Measurements from ENCODE around the gene SVIP. TPM values are rescaled to one million over a fixed set of nuclear protein-coding genes. Genes with fewer than 3 reads are reported as not detected.

SVIP gene
- total RNA-seq, 1 donor from 2014 or later = 6.1 TPM

DNA sequence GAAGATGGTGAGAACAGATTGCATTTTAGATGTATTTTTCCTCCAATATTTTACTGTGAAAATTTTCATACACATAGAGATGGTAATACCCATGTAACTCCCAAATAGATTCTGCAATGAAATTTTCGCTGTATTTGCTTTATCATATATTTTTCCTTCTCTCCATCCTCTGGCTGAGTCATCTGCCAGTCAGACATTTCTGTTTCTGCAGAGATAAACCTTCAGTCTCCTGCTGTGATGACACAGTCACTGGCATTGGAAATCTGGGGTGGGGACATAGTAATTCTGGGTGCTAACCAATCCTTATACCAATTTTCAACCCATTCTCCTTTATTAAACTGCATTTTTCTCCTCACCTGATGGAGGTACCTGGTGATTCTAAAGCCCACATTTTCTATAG, 33.7 kb downstream of the SVIP start:
- DNase-seq (ENCODE audit: low spot score in 2 of 2) = no peak
- no peaks in the 10 kb centered on the region for H3K9me3 ChIP-seq
- intact Hi-C loops (cut with DNase I) = no loop called here
- no peak for TF ChIP-seq CTCF (IDR thresholded peaks at IDR 0.05)
- H3K36me3 ChIP-seq = no peaks in the 10 kb centered on the region
- no peak overlapping the region for H3K4me3 ChIP-seq
- no peaks in the 10 kb centered on the region for H3K4me1 ChIP-seq
- no peaks in the 10 kb centered on the region for H3K27me3 ChIP-seq
- no peak overlapping the region for H3K27ac ChIP-seq

GRCh38 chr11:22792497-22792896, 37.1 kb downstream of the SVIP start:
- TF ChIP-seq CTCF (IDR thresholded peaks at IDR 0.05) = no peak
- intact Hi-C loops (cut with DNase I) = no loop called here

GRCh38 chr11:22787551-22788162, 41.9 kb downstream of the SVIP start:
- H3K9me3 ChIP-seq = no peaks in the 10 kb centered on the region
- no peaks in the 10 kb centered on the region for H3K27me3 ChIP-seq
- no peak overlapping the region for H3K4me3 ChIP-seq
- TF ChIP-seq CTCF (IDR thresholded peaks at IDR 0.05) = peak; percentile 10 to 59 (median 52)
- H3K27ac ChIP-seq = no peak overlapping the region
- no peaks in the 10 kb centered on the region for H3K36me3 ChIP-seq
- no peaks in the 10 kb centered on the region for H3K4me1 ChIP-seq
- DNase-seq (ENCODE audit: low spot score in 2 of 2) = no peak
- intact Hi-C loops (cut with DNase I) = loop anchor here (5.0 kb wide), 2 partner anchors 455 to 540 kb away; no protein-coding TSS in a partner anchor

More at GRCh38 chr11:22792497-22792896, 37.1 kb downstream of the SVIP start:
- no peak overlapping the region for H3K4me3 ChIP-seq
- no peaks in the 10 kb centered on the region for H3K27me3 ChIP-seq
- H3K4me1 ChIP-seq = no peaks in the 10 kb centered on the region
- no peaks in the 10 kb centered on the region for H3K9me3 ChIP-seq
- DNase-seq (ENCODE audit: low spot score in 2 of 2) = no peak
- H3K27ac ChIP-seq = no peak overlapping the region
- H3K36me3 ChIP-seq = no peaks in the 10 kb centered on the region

DNA sequence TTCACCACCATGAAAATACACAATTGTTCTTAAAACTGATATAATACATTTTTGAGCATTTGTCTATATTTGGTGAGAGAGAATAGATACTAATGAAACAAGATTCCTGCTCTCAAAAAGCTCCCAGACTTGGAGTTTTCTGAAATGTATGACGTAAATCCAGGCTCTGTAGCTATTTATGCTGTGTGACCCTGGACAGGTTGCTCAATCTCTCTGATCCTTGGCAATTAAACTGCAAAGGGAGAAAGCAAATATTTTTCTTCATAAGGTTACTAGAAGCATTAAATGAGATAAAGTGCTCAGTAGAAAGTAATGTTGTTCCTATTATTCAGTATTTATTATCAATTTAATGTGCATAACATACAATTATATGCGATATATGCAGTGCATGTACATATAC, 42.5 kb downstream of the SVIP start:
- no peaks in the 10 kb centered on the region for H3K9me3 ChIP-seq
- no peak overlapping the region for H3K27ac ChIP-seq
- H3K4me3 ChIP-seq = no peak overlapping the region
- TF ChIP-seq CTCF (IDR thresholded peaks at IDR 0.05) = no peak
- H3K4me1 ChIP-seq = no peaks in the 10 kb centered on the region
- intact Hi-C loops (cut with DNase I) = loop anchor here (5.0 kb wide), 2 partner anchors 455 to 540 kb away; no protein-coding TSS in a partner anchor
- no peaks in the 10 kb centered on the region for H3K36me3 ChIP-seq
- DNase-seq (ENCODE audit: low spot score in 2 of 2) = no peak
- no peaks in the 10 kb centered on the region for H3K27me3 ChIP-seq

DNA sequence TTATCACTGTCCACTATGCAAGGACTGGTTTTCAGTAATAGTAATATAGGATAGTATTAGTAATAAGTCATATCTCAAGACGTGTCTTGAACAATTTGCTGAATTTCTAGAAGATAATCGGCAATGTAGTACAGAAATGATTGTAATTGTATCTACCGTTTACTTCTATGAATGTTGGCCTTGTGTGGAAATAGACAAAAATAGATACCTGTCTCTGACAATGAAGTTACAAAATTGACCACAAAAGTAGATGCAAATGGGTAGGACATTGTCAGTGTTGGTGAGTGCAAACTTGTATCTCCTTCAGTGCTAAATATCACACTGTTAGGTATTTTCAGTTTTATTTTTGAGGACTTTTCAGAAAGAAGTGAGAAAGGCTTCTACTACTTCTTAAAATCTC, 43.1 kb downstream of the SVIP start:
- Histone ChIP-seq H3K27me3 (no peaks in the 10 kb centered on the region), H3K27ac (no peak overlapping the region), H3K4me1 (no peaks in the 10 kb centered on the region), H3K36me3 (no peaks in the 10 kb centered on the region), H3K4me3 (no peak overlapping the region), H3K9me3 (no peaks in the 10 kb centered on the region)
- intact Hi-C loops (cut with DNase I) = loop anchor here (5.0 kb wide), 2 partner anchors 454 to 539 kb away; no protein-coding TSS in a partner anchor
- DNase-seq (ENCODE audit: low spot score in 2 of 2) = no peak
- TF ChIP-seq CTCF (IDR thresholded peaks at IDR 0.05) = no peak
